ENCODE data around the gene GDF2. TPM values are rescaled to one million over a fixed set of nuclear protein-coding genes. Genes with fewer than 3 reads are reported as not detected.

GDF2 gene
- total and polyA plus RNA-seq, 2 of the 4 experiments (the other 2 are of a cell fraction) = under 0.01 TPM; not detected in 1

DNA sequence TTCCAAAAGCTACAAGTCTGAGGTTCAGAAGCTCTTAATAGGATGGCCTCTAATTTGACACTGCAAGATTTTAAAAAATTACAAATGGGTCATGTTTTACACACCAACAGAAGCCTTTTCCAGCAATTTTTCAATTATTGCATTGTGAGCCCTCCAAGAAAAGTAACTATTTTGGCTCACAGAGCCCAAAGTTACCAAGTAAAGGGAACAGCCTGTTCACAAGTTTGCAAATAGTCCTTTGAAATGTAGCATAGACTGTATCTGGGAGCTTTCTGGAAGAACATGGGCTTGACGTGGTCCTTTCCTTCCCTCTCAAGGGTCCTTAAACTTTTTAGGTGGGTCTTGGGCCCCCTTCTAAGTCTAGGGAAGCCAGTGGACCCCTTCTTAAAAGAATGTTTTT, 23.5 kb upstream of the GDF2 start:
- Histone ChIP-seq H2AK9ac (replicated peaks; ENCODE audit: low read depth, low read length, poor library complexity) (no peak overlapping the region), H2BK120ac (ENCODE audit: low read depth, low read length) (no peak overlapping the region), H4K91ac (ENCODE audit: insufficient read depth, low read depth, low read length) (no peak overlapping the region), H3K4ac (ENCODE audit: low read depth, low read length) (no peak overlapping the region), H4K20me1 (ENCODE audit: insufficient read depth, low read length) (no peaks in the 10 kb centered on the region), H3K14ac (replicated peaks; ENCODE audit: low read depth, low read length) (no peak overlapping the region), H4K5ac (ENCODE audit: low read depth, low read length) (no peak overlapping the region), H3K56ac (ENCODE audit: extremely low read depth, insufficient read depth, low read length) (no peak overlapping the region), H3K4me2 (ENCODE audit: low read depth, low read length) (no peak overlapping the region), H3K4me1 (ENCODE audit: control insufficient read depth, insufficient read depth, low read length) (no peaks in the 10 kb centered on the region; the same call in 1 of the 2 replicates), H3K4me3 (ENCODE audit: insufficient read depth, low read depth, low read length) (no peak overlapping the region), H3K27ac (ENCODE audit: insufficient read depth, low read length) (no peak overlapping the region), H3K36me3 (ENCODE audit: control insufficient read depth, insufficient read depth, low read length) (no peaks in the 10 kb centered on the region), H3K18ac (ENCODE audit: low read depth, low read length) (no peak overlapping the region), H3K23ac (ENCODE audit: low read depth, low read length) (no peak overlapping the region), H2BK15ac (ENCODE audit: low read depth, low read length) (no peak overlapping the region), H3K9me1 (ENCODE audit: insufficient read depth, low read length) (no peaks in the 10 kb centered on the region; the same call in 1 of the 2 replicates), H3K9ac (ENCODE audit: low read depth, low read length) (no peak overlapping the region), H2AFZ (replicated peaks; ENCODE audit: low read length, poor library complexity) (no peak overlapping the region), H2BK20ac (ENCODE audit: low read depth, low read length) (no peak overlapping the region), H3K79me1 (ENCODE audit: low read depth in 1 of 2, low read length in 2 of 2) (no peaks in the 10 kb centered on the region), H4K8ac (ENCODE audit: low read depth in 2 of 2, low read length in 2 of 2) (no peak overlapping the region), H3K27me3 (ENCODE audit: control insufficient read depth, insufficient read depth, low read length) (peaks cover 89% of the 10 kb centered on the region), H2BK5ac (ENCODE audit: low read depth, low read length, poor library complexity, severe bottlenecking) (no peak overlapping the region), H3K9me3 (ENCODE audit: control insufficient read depth, insufficient read depth, low read length) (no peaks in the 10 kb centered on the region; the same call in 1 of the 2 replicates), H2AK5ac (ENCODE audit: low read depth, low read length) (no peak overlapping the region)
- ATAC-seq (ENCODE audit: low read depth) (no peak), DNase-seq (no peak)
- WGBS, 2 experiments (ENCODE audit: extremely low coverage in 2 of 2, insufficient read length in 1 of 2) = 100% methylated on average over 1 of the region's 1 CpG; no CpG with 5 or more reads in 1 of the 2 experiments
- intact Hi-C loops (cut with micrococcal nuclease) = no loop called here
- no TSS peak for BruUV-seq (replicated peaks)
- in situ Hi-C loops (cut with MboI; ENCODE audit: low sequenced_read_pairs) = no loop called here
- ChIA-PET POLR2A (ENCODE audit: unreplicated experiment) (no interaction called here), CTCF (no interaction called here)
- dilution Hi-C loops (cut with HindIII; ENCODE audit: low sequenced_read_pairs, unreplicated experiment) = no loop called here
- TF ChIP-seq CEBPB (IDR thresholded peaks at IDR 0.05; ENCODE audit: low read depth, low read length) (no peak), RFX5 (IDR thresholded peaks at IDR 0.05; ENCODE audit: low read depth, low read length) (no peak), RAD21 (IDR thresholded peaks at IDR 0.05; ENCODE audit: low read length) (no peak), MAZ (IDR thresholded peaks at IDR 0.05; ENCODE audit: borderline replicate concordance, low read depth, low read length) (no peak), NFE2L2 (IDR thresholded peaks at IDR 0.05; ENCODE audit: low read depth, low read length) (no peak), BHLHE40 (IDR thresholded peaks at IDR 0.05; ENCODE audit: low read depth, low read length) (no peak), MAFK (IDR thresholded peaks at IDR 0.05; ENCODE audit: low read depth, low read length) (no peak), SMC3 (IDR thresholded peaks at IDR 0.05; ENCODE audit: low read depth, low read length) (no peak), FOS (IDR thresholded peaks at IDR 0.05; ENCODE audit: low read depth, low read length) (no peak)
- TF ChIP-seq, protein P1, sequence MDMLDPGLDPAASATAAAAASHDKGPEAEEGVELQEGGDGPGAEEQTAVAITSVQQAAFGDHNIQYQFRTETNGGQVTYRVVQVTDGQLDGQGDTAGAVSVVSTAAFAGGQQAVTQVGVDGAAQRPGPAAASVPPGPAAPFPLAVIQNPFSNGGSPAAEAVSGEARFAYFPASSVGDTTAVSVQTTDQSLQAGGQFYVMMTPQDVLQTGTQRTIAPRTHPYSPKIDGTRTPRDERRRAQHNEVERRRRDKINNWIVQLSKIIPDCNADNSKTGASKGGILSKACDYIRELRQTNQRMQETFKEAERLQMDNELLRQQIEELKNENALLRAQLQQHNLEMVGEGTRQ (IDR thresholded peaks at IDR 0.05; ENCODE audit: low read depth, low read length) = no peak
